Erythroblast (primary cell): Measurements from ENCODE around the gene ULBP1.

Experiments used
- GATA1 ChIP-seq: IDR thresholded peaks from 2 replicates; pipeline ENCODE4 v1.6.1; 2011; ENCODE audit warnings: low read depth, mild to moderate bottlenecking, control low read depth, low read length, moderate library complexity
- POLR2A ChIP-seq: IDR thresholded peaks from 2 replicates; pipeline ENCODE4 v1.6.1; 2011; ENCODE audit warnings: mild to moderate bottlenecking, low read length

DNA sequence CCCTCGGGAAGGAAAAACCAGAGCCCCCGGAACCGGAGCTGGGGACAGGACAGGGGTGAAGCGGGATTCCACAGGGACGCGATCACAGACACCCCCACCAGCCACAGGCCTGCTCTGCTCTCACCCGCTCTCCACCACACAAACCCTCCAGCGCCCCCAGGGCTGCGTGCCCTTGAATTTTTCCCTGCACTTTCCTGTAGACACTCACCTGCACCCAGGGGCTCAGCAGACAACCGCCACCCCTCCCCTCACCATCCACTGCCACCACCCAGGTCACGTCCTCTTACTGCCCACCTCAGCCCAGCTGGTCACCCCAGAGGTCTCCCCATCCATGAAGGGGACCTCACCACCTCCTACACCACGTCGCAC, 21.3 kb upstream of the ULBP1 start:
- TF ChIP-seq POLR2A (no peak), GATA1 (no peak)
